ENCODE measurements around the gene CARD18.

CARD18 gene

GRCh38 chr11:105142167-105142566, 2.6 kb upstream of the CARD18 start:
- no peak overlapping the region for H3K4me3 ChIP-seq (ENCODE audit: low read depth, low read length)
- no peak for TF ChIP-seq CTCF (IDR thresholded peaks at IDR 0.05; ENCODE audit: low read depth, low read length)

GRCh38 chr11:105137286-105137685, 2.3 kb downstream of the CARD18 start:
- H3K4me3 ChIP-seq (ENCODE audit: low read depth, low read length): no peak overlapping the region
- TF ChIP-seq CTCF (IDR thresholded peaks at IDR 0.05; ENCODE audit: low read depth, low read length): no peak

- TF ChIP-seq CTCF (IDR thresholded peaks at IDR 0.05; ENCODE audit: low read depth, low read length): no peak
- no peak overlapping the region for H3K4me3 ChIP-seq (ENCODE audit: low read depth, low read length)
These were observed 3.7 kb downstream of the CARD18 start for GRCh38 chr11:105135883-105136282.

- no peak for TF ChIP-seq CTCF (IDR thresholded peaks at IDR 0.05; ENCODE audit: low read depth, low read length)
- H3K4me3 ChIP-seq (ENCODE audit: low read depth, low read length): no peak overlapping the region
These were observed 6.7 kb downstream of the CARD18 start for GRCh38 chr11:105132716-105133511.

- H3K4me3 ChIP-seq (ENCODE audit: low read depth, low read length): no peak overlapping the region
- TF ChIP-seq CTCF (IDR thresholded peaks at IDR 0.05; ENCODE audit: low read depth, low read length): no peak
These were observed 9.3 kb downstream of the CARD18 start for GRCh38 chr11:105130189-105130813.

GRCh38 chr11:105124756-105125155, 14.8 kb downstream of the CARD18 start:
- H3K4me3 ChIP-seq (ENCODE audit: low read depth, low read length): no peak overlapping the region
- TF ChIP-seq CTCF (IDR thresholded peaks at IDR 0.05; ENCODE audit: low read depth, low read length): no peak

All from WI38 (cell line).